GM23338 (cell line): Measurements from ENCODE around the gene IPO13.

Experiments used
- CREB1 ChIP-seq: fragments of 250-450 bp; sonication (Bioruptor Pico); IDR thresholded peaks from 2 replicates; pipeline ENCODE4 v1.5.0; 2020; ENCODE audit warnings: low read depth, mild to moderate bottlenecking, moderate library complexity
- CTCF ChIP-seq, 2 experiments: fragments of 200-600 bp in 1 of 2; sonication (generic) in 1 of 2; conservative IDR thresholded peaks; 2 replicates each; pipeline versions ENCODE4 v1.5.1 to v1.6.1; 2016 to 2017; ENCODE audit warnings: antibody characterized with exemption in 2 of 2, low read depth in 2 of 2, mild to moderate bottlenecking in 2 of 2, moderate library complexity in 1 of 2
- EZH2 ChIP-seq: fragments of 200-600 bp; sonication (generic); IDR thresholded peaks from one replicate; pipeline ENCODE4 v1.8.0; 2017; ENCODE audit warnings: antibody characterized with exemption, mild to moderate bottlenecking, low read depth; ENCODE audit not compliant: unreplicated experiment
- EZH2phosphoT487 ChIP-seq: fragments of 200-600 bp; sonication (generic); IDR thresholded peaks from one replicate; pipeline ENCODE4 v1.8.1; 2018; ENCODE audit warnings: antibody characterized with exemption; ENCODE audit not compliant: unreplicated experiment
- JUNB ChIP-seq: IDR thresholded peaks from one replicate; pipeline ENCODE4 v1.6.1; 2016; ENCODE audit warnings: antibody characterized with exemption; ENCODE audit not compliant: unreplicated experiment
- NANOG ChIP-seq: IDR thresholded peaks from 2 replicates; pipeline ENCODE4 v1.6.1; 2016; ENCODE audit warnings: antibody characterized with exemption, borderline replicate concordance
- POLR2AphosphoS5 ChIP-seq: IDR thresholded peaks from 2 replicates; pipeline ENCODE4 v1.6.1; 2016; ENCODE audit warnings: antibody characterized with exemption, low read depth
- REST ChIP-seq: IDR thresholded peaks from one replicate; pipeline ENCODE4 v1.6.1; 2018; ENCODE audit warnings: antibody characterized with exemption; ENCODE audit not compliant: unreplicated experiment
- STAT1 ChIP-seq: IDR thresholded peaks from one replicate; pipeline ENCODE4 v1.6.1; 2016; ENCODE audit warnings: antibody characterized with exemption; ENCODE audit not compliant: unreplicated experiment

GRCh38 chr1:44002606-44003157 lies 55.9 kb downstream of the IPO13 start:
- TF ChIP-seq REST (no peak), CTCF (conservative IDR thresholded peaks at IDR 0.05; ENCODE audit: low read depth in 2 of 2) (peak; percentile 54 to 63), EZH2 (no peak), JUNB (no peak), POLR2AphosphoS5 (no peak), CREB1 (CRISPR knock-in tag) (no peak), STAT1 (no peak), EZH2phosphoT487 (no peak), NANOG (no peak)
